ENCODE data around the gene BLOC1S5.

The BLOC1S5 gene

GRCh38 chr6:8029243-8029870, 34.8 kb downstream of the BLOC1S5 start:
- TF ChIP-seq CTCF (IDR thresholded peaks at IDR 0.05; ENCODE audit: borderline replicate concordance, control extremely low read depth, extremely low read depth, insufficient read depth, missing control alignments) = no peak
- no peak for DNase-seq (ENCODE audit: low spot score)
- in situ Hi-C loops (cut with MboI; ENCODE audit: low sequenced_read_pairs, unreplicated experiment) = no loop called here

GRCh38 chr6:8027965-8028651, 36.1 kb downstream of the BLOC1S5 start:
- in situ Hi-C loops (cut with MboI; ENCODE audit: low sequenced_read_pairs, unreplicated experiment) = no loop called here
- TF ChIP-seq CTCF (IDR thresholded peaks at IDR 0.05; ENCODE audit: borderline replicate concordance, control extremely low read depth, extremely low read depth, insufficient read depth, missing control alignments) = no peak
- DNase-seq (ENCODE audit: low spot score) = no peak

- no peak for DNase-seq (ENCODE audit: low spot score)
- TF ChIP-seq CTCF (IDR thresholded peaks at IDR 0.05; ENCODE audit: borderline replicate concordance, control extremely low read depth, extremely low read depth, insufficient read depth, missing control alignments) = no peak
- in situ Hi-C loops (cut with MboI; ENCODE audit: low sequenced_read_pairs, unreplicated experiment) = no loop called here
Measured at GRCh38 chr6:8026800-8027199, 37.4 kb downstream of the BLOC1S5 start.

- in situ Hi-C loops (cut with MboI; ENCODE audit: low sequenced_read_pairs, unreplicated experiment) = no loop called here
- no peak for DNase-seq (ENCODE audit: low spot score)
- no peak for TF ChIP-seq CTCF (IDR thresholded peaks at IDR 0.05; ENCODE audit: borderline replicate concordance, control extremely low read depth, extremely low read depth, insufficient read depth, missing control alignments)
Measured at GRCh38 chr6:8025191-8025590, 39.0 kb downstream of the BLOC1S5 start.

GRCh38 chr6:8023638-8024037, 40.6 kb downstream of the BLOC1S5 start:
- TF ChIP-seq CTCF (IDR thresholded peaks at IDR 0.05; ENCODE audit: borderline replicate concordance, control extremely low read depth, extremely low read depth, insufficient read depth, missing control alignments) = no peak
- in situ Hi-C loops (cut with MboI; ENCODE audit: low sequenced_read_pairs, unreplicated experiment) = no loop called here
- DNase-seq (ENCODE audit: low spot score) = no peak

- in situ Hi-C loops (cut with MboI; ENCODE audit: low sequenced_read_pairs, unreplicated experiment) = no loop called here
- DNase-seq (ENCODE audit: low spot score) = no peak
- no peak for TF ChIP-seq CTCF (IDR thresholded peaks at IDR 0.05; ENCODE audit: borderline replicate concordance, control extremely low read depth, extremely low read depth, insufficient read depth, missing control alignments)
Measured at GRCh38 chr6:8020083-8020482, 44.1 kb downstream of the BLOC1S5 start.
